Measurements from ENCODE around the gene HEPHL1.

Gene HEPHL1

DNA sequence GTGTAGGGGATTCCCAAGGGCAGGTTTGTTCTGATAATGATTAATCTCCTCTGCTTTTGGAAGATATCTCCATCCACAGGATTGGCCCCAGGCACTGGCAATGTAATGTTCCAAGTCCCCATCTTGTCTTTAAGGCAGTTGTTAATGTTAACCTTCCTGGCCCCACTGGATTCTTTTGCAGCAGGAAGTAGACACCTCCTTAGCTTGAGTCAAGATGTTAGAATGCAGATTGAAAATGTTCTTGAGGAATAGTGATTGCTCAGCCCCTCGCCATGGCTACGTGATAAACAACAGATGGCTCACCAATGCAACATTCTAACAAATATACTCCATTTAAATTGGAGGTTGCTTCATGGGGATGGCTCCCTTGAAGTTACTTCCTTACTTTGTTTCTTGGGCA is 7.3 kb downstream of the HEPHL1 start:
- in situ Hi-C loops (cut with HindIII; ENCODE audit: low pct_unique_long_range_greater_than_20kb, low sequenced_read_pairs) = no loop called here
- no peak for TF ChIP-seq JUND (IDR thresholded peaks at IDR 0.05; ENCODE audit: low read depth)
- no peak for DNase-seq (ENCODE audit: low read depth in 1 of 2, low spot score in 1 of 2)

DNA sequence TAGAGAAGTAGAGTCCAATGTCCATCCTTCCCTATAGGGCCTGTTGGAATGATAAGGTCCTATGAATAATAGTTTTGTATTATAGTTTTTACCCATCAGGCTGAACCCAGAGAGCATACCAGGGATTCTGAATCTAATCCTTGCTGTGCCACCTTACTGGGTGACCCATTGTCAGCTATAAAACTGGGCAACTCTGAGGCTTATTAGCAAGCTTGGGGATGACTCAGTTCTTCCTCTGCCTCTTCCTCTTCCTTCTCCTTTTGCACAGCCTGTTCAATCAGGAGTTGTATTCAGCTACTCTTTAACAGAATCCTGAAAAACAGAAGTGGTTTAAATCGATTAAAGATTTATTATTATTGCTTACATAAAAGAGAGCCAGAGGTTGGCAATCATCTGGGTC is 8.9 kb downstream of the HEPHL1 start:
- no peak for DNase-seq (ENCODE audit: low read depth in 1 of 2, low spot score in 1 of 2)
- in situ Hi-C loops (cut with HindIII; ENCODE audit: low pct_unique_long_range_greater_than_20kb, low sequenced_read_pairs) = no loop called here
- no peak for TF ChIP-seq JUND (IDR thresholded peaks at IDR 0.05; ENCODE audit: low read depth)

DNA sequence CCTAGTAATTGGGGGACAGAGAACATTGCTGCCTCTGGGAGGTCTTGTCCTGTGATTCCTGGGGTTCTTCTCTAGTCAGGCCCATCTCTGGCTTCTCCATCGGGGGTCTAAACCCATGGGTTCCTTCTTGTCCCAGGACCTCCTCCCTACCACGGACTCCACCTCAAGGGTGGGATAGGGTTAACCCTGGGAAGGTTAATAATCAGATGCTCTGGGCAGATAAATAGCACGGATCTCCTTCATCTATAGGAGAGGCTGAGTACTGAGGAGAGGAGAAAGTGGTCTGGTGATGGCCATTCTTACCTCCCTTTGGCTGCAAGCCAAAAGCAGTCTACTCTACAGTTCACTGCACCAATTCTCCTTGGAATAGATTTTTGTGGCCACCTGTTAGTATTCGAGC is 10.5 kb downstream of the HEPHL1 start:
- no peak for TF ChIP-seq JUND (IDR thresholded peaks at IDR 0.05; ENCODE audit: low read depth)
- in situ Hi-C loops (cut with HindIII; ENCODE audit: low pct_unique_long_range_greater_than_20kb, low sequenced_read_pairs) = no loop called here
- no peak for DNase-seq (ENCODE audit: low read depth in 1 of 2, low spot score in 1 of 2)

DNA sequence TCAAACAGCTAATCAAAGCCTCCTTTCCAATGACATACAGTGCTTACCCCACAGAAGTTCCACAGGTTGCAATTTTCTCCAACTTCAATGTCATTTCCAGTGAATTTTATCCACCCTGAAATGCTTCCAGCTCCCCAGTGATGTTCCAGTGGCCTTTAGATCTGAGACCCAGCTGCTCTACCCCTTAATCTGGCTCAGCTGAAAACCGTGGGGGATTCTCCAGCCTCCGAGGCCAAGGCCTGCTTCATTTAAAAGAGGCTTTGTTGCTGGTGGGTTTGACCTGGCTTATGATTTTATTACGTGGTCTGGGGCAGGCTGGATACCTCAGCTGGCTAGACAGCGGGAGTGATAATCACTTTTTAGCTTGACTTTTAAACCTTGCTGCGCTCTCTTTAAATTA is 10.9 kb downstream of the HEPHL1 start:
- in situ Hi-C loops (cut with HindIII; ENCODE audit: low pct_unique_long_range_greater_than_20kb, low sequenced_read_pairs) = no loop called here
- no peak for TF ChIP-seq JUND (IDR thresholded peaks at IDR 0.05; ENCODE audit: low read depth)
- no peak for DNase-seq (ENCODE audit: low read depth in 1 of 2, low spot score in 1 of 2)

DNA sequence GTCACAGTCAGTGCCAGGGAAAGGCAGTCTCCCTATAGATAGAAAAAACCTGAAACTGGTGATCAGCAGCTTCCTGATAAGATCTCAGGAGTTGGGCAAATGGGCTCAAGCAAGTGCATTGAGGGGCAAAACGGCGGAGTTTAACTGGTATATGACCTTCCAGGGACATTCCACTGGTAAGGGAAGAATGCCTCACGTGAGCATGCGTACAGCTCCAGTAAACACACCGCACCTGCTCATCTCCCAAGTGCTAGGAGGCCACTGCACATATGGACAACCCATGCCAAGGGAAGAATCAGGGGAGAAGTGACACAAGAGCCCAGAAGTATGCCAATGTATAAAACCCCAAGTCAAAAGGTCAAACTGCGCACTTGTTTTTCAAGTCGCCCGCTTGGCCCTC is 11.6 kb downstream of the HEPHL1 start:
- TF ChIP-seq JUND (IDR thresholded peaks at IDR 0.05; ENCODE audit: low read depth) = no peak
- no peak for DNase-seq (ENCODE audit: low read depth in 1 of 2, low spot score in 1 of 2)
- in situ Hi-C loops (cut with HindIII; ENCODE audit: low pct_unique_long_range_greater_than_20kb, low sequenced_read_pairs) = no loop called here

DNA sequence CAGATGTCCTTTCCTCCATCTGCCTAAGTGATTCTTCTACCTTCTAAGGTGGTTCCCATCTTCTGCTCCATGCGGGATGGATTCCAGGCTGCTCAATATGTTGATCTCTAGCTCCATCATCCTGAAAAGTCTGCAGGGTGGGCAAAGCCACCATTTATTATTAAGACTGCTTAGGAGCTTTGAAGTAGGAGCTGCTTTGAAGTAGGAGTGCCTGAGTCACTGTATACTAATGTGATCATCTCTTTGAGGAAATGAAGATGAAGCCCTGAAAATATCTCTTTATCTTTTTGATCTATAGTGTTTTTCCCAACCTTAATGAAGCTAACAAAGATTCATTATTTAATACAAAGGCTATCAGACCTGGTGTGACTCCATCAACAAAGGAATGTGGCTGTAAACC is 13.1 kb downstream of the HEPHL1 start:
- no peak for DNase-seq (ENCODE audit: low read depth in 1 of 2, low spot score in 1 of 2)
- TF ChIP-seq JUND (IDR thresholded peaks at IDR 0.05; ENCODE audit: low read depth) = no peak
- in situ Hi-C loops (cut with HindIII; ENCODE audit: low pct_unique_long_range_greater_than_20kb, low sequenced_read_pairs) = no loop called here

DNA sequence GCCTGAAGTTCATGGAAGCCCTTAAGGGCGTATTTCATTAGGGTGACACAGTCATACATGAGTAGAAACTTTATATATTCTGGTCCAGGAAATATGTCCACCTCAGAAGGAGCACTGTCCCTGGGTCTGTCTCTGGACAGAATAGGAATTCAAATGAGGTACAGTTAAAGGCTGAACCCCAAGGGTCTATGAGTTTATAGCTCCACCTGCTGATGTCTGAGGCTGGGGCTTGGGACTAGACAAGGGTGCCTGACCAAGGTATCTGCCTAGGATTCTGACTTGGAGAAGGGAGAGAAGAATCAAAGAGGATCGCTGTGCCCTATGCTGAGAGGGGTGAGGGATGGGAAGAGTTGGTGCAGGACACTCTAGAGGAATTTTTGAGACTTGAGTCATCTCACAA is 14.9 kb downstream of the HEPHL1 start:
- in situ Hi-C loops (cut with HindIII; ENCODE audit: low pct_unique_long_range_greater_than_20kb, low sequenced_read_pairs) = no loop called here
- DNase-seq (ENCODE audit: low read depth in 1 of 2, low spot score in 1 of 2) = peak; percentile 20 to 38
- no peak for TF ChIP-seq JUND (IDR thresholded peaks at IDR 0.05; ENCODE audit: low read depth)

DNA sequence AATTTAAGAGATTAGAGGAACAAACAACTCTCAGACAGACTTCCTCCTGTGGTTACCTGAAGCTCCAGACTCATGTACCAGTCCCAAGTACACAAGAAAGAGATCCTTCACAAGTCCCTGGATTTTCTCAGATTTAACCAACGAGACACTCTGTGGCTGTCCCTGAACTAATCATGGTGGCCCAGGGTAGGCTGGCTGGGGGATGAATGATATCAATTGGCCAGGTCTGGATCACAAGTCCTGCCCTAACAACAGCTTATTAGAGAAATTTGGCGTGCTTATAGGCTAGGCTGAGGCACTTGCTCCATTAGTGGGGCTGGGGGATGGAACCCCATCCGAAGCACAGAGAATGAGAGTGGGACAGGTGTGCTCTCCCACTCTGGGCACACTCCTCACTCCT is 22.1 kb downstream of the HEPHL1 start:
- no peak for TF ChIP-seq JUND (IDR thresholded peaks at IDR 0.05; ENCODE audit: low read depth)
- no peak for DNase-seq (ENCODE audit: low read depth in 1 of 2, low spot score in 1 of 2)
- in situ Hi-C loops (cut with HindIII; ENCODE audit: low pct_unique_long_range_greater_than_20kb, low sequenced_read_pairs) = no loop called here

DNA sequence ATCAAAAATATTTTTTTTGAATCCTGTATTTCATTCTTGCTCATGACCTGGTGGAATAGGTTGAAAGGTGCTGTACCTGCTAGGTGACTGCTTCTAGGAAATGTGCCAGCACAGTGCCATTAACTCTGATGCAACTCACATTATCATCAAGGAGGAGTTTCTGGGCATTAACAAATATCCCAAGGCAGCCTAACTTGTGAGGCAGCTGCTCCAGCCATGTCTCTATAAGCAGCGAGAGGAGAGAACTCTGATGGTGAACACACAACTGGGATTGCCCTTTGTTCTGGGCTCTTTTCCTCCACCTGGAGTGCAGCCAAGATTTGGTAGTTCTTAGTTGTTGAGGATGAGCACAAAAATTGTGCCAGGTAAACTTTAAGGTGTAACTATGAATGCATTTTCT is 25.6 kb downstream of the HEPHL1 start:
- no peak for TF ChIP-seq JUND (IDR thresholded peaks at IDR 0.05; ENCODE audit: low read depth)
- in situ Hi-C loops (cut with HindIII; ENCODE audit: low pct_unique_long_range_greater_than_20kb, low sequenced_read_pairs) = no loop called here

DNA sequence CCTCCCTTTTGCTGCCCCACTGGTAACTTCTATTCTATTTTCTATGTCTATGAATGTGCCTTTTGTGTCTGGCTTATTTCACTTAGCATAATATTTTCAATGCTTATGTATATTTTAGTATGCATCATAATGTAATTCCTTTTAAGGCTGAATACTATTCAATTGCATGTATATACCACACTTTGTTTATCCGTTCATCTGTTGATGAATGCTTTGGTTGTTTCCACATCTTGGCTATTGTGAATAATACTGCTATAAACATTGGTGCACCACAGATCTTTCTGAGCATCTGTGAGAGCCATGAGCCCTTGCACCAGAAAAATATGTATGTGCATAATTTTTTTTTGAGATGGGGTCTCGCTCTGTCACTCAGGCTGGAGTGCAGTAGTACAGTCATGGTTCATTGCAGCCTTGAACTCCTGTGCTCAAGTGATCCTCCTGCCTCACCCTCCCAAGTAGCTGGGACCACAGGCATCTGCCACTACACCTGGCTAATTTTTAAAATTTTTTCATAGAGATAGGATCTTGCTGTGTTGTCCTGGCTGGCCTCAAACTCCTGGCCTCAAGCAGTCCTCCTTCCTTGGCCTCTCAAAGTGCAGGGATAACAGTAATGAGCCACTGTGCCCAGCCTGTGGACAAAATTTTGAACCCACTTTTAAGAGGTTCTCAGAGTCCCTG is 27.0 kb downstream of the HEPHL1 start:
- DNase-seq (ENCODE audit: low read depth in 1 of 2, low spot score in 1 of 2) = no peak
- in situ Hi-C loops (cut with HindIII; ENCODE audit: low pct_unique_long_range_greater_than_20kb, low sequenced_read_pairs) = no loop called here
- no peak for TF ChIP-seq JUND (IDR thresholded peaks at IDR 0.05; ENCODE audit: low read depth)

More for the DNA sequence above, 25.6 kb downstream of the HEPHL1 start:
- DNase-seq (ENCODE audit: low read depth in 1 of 2, low spot score in 1 of 2) = peak in 1 of 2 experiments; percentile 58

DNA sequence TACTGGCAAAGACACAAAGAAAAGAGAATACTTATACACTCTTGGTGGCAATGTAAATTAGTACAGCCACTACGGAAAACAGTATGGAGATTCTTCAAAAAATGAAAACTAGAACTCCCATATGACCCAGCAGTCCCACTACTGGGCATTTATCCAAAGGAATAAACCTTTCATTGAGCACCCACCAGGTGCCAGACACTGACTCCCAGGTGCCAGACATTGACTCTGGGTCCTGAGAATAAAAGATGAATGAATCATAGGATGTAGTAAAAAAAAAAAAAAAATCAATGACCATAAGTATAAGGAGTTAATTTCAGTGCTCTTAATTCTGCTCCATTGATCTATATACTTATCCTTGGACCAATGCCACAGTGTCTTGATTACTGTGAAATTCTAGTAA is 28.2 kb downstream of the HEPHL1 start:
- in situ Hi-C loops (cut with HindIII; ENCODE audit: low pct_unique_long_range_greater_than_20kb, low sequenced_read_pairs) = no loop called here
- no peak for DNase-seq (ENCODE audit: low read depth in 1 of 2, low spot score in 1 of 2)
- TF ChIP-seq JUND (IDR thresholded peaks at IDR 0.05; ENCODE audit: low read depth) = no peak

DNA sequence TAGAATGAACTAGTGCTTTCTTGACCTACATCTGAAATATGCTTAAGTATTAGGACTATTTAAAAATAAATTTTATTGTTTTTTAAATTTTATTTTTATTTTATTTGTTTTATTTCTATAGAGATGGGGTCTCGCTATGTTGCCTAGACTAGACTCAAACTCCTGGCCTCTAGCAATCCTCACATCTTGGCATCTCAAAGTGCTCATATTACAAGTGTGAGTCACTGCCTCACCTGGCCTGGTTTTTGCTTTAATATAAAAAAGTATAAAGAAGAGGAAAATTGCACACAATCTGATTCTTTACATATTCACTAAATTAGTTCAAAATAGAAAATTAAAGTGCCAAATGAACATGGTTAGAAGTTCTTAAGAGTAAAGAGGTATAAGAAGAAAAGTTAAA is 37.5 kb downstream of the HEPHL1 start:
- DNase-seq (ENCODE audit: low read depth in 1 of 2, low spot score in 1 of 2) = no peak
- in situ Hi-C loops (cut with HindIII; ENCODE audit: low pct_unique_long_range_greater_than_20kb, low sequenced_read_pairs) = no loop called here
- no peak for TF ChIP-seq JUND (IDR thresholded peaks at IDR 0.05; ENCODE audit: low read depth)

DNA sequence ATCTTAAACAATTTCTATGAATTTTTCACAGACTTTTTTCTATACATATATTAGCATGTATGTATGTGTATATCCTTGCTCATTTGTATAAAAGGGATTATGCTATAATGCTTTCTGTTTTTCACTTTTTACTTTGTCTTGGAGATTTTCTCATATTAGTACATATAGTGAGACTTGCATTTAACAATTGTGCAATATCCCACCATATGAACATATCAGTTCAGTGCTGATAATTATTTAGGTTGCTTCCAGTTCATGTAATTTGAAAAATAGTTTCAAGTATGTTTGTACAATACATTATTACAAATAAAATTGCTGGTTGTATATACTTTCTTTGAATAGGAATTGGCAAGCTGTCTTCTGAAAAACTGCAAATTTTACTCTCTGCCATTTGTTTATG is 37.9 kb downstream of the HEPHL1 start:
- in situ Hi-C loops (cut with HindIII; ENCODE audit: low pct_unique_long_range_greater_than_20kb, low sequenced_read_pairs) = no loop called here
- no peak for TF ChIP-seq JUND (IDR thresholded peaks at IDR 0.05; ENCODE audit: low read depth)
- DNase-seq (ENCODE audit: low read depth in 1 of 2, low spot score in 1 of 2) = no peak

DNA sequence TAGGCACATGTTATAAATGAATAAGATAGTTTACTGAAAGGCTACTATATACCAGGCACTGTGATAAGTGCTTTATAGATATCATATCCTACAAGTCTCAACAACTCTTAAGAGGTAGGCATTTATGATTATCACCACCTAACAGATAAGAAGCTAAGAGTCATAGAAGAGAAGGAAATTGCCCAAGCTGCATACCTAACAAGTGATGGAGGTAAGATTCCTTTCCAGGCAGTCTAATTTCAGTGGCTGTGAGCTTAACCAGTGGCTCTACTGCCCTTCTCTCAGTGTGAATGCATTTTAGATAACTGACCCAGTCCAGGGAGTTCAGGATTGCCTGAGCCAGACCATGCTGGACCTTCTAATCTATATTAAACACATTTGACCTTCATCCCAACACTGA is 39.2 kb downstream of the HEPHL1 start:
- no peak for TF ChIP-seq JUND (IDR thresholded peaks at IDR 0.05; ENCODE audit: low read depth)
- no peak for DNase-seq (ENCODE audit: low read depth in 1 of 2, low spot score in 1 of 2)
- in situ Hi-C loops (cut with HindIII; ENCODE audit: low pct_unique_long_range_greater_than_20kb, low sequenced_read_pairs) = no loop called here
